DND-41 (cell line): Measurements from ENCODE around the gene ARHGEF2.

Experiments
- ATAC-seq: fragments of 200-7000 bp; cut with Tn5 transposase; 3 replicates; pipeline ENCODE4 v1.9.1; 2021; ENCODE audit warnings: low read depth; ENCODE audit not compliant: insufficient read depth
- DNase-seq: peaks from one replicate; pipeline ENCODE4 v3.0.0-alpha.2; 2020
- H2AFZ ChIP-seq: 2 replicates; pipeline ENCODE4 v1.6.0; 2012; ENCODE audit warnings: low read depth, low read length
- H3K27ac ChIP-seq: 2 replicates; pipeline ENCODE4 v1.5.1; 2012; ENCODE audit warnings: low read length, inconsistent platforms
- H3K27me3 ChIP-seq: fragments of 200-600 bp; sonication (generic); 2 replicates; pipeline ENCODE4 v1.6.0; 2012; ENCODE audit warnings: low read length, mild to moderate bottlenecking, inconsistent platforms; ENCODE audit not compliant: insufficient read depth, poor library complexity
- H3K36me3 ChIP-seq: 2 replicates; pipeline ENCODE4 v1.5.1; 2012; ENCODE audit warnings: low read length, inconsistent platforms; ENCODE audit not compliant: insufficient read depth
- H3K4me1 ChIP-seq: 2 replicates; pipeline ENCODE4 v1.5.1; 2012; ENCODE audit warnings: mild to moderate bottlenecking, low read length; ENCODE audit not compliant: insufficient read depth
- H3K4me2 ChIP-seq: 2 replicates; pipeline ENCODE4 v1.6.0; 2012; ENCODE audit warnings: mild to moderate bottlenecking, moderate library complexity, low read length, inconsistent platforms; ENCODE audit not compliant: insufficient read depth
- H3K4me3 ChIP-seq, 2 experiments: fragments of 200-600 bp in 1 of 2; shearing (Covaris generic) in 1 of 2; 2 replicates each; pipeline ENCODE4 v1.5.1; 2012 to 2016; ENCODE audit warnings: inconsistent platforms in 2 of 2, low read length in 2 of 2, mild to moderate bottlenecking in 2 of 2, low read depth in 1 of 2, moderate library complexity in 1 of 2
- H3K79me2 ChIP-seq: 2 replicates; pipeline ENCODE4 v1.6.0; 2012; ENCODE audit warnings: low read length, inconsistent platforms; ENCODE audit not compliant: insufficient read depth
- H3K9ac ChIP-seq: 2 replicates; pipeline ENCODE4 v1.6.0; 2012; ENCODE audit warnings: low read depth, mild to moderate bottlenecking, inconsistent platforms, low read length, moderate library complexity
- H3K9me3 ChIP-seq: 2 replicates; pipeline ENCODE4 v1.5.1; 2012; ENCODE audit warnings: low read length, moderate library complexity, mild to moderate bottlenecking, inconsistent platforms; ENCODE audit not compliant: insufficient read depth, severe bottlenecking
- H4K20me1 ChIP-seq: 2 replicates; pipeline ENCODE4 v1.6.0; 2012; ENCODE audit warnings: low read length; ENCODE audit not compliant: insufficient read depth
- EZH2 ChIP-seq: IDR thresholded peaks from 3 replicates; pipeline ENCODE4 v1.6.1; 2012; ENCODE audit warnings: borderline replicate concordance, low read depth, mild to moderate bottlenecking, moderate library complexity, low read length, inconsistent platforms; ENCODE audit not compliant: severe bottlenecking
- TF ChIP-seq, protein P1 (sequence below): IDR thresholded peaks from 2 replicates; pipeline ENCODE4 v1.5.1; 2012; ENCODE audit warnings: borderline replicate concordance, low read length, moderate library complexity, mild to moderate bottlenecking; ENCODE audit not compliant: poor library complexity, severe bottlenecking; ENCODE audit errors: extremely low read depth

ARHGEF2 gene

GRCh38 chr1:155976913-155977689, 1.2 kb downstream of the ARHGEF2 start:
- peak overlapping the region; percentile 97 for H3K27ac ChIP-seq
- peaks cover 60% of the 10 kb centered on the region for H3K4me1 ChIP-seq
- TF ChIP-seq EZH2: no peak
- TF ChIP-seq, protein P1, sequence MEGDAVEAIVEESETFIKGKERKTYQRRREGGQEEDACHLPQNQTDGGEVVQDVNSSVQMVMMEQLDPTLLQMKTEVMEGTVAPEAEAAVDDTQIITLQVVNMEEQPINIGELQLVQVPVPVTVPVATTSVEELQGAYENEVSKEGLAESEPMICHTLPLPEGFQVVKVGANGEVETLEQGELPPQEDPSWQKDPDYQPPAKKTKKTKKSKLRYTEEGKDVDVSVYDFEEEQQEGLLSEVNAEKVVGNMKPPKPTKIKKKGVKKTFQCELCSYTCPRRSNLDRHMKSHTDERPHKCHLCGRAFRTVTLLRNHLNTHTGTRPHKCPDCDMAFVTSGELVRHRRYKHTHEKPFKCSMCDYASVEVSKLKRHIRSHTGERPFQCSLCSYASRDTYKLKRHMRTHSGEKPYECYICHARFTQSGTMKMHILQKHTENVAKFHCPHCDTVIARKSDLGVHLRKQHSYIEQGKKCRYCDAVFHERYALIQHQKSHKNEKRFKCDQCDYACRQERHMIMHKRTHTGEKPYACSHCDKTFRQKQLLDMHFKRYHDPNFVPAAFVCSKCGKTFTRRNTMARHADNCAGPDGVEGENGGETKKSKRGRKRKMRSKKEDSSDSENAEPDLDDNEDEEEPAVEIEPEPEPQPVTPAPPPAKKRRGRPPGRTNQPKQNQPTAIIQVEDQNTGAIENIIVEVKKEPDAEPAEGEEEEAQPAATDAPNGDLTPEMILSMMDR: no peak
- peak overlapping the region; percentile 52 to 73 for H3K4me3 ChIP-seq
- H3K36me3 ChIP-seq: peaks cover 29% of the 10 kb centered on the region
- peaks cover 65% of the 10 kb centered on the region for H3K79me2 ChIP-seq
- DNase-seq (peak; percentile 36), ATAC-seq (peak; percentile 4; the same call in 2 of the 3 replicates)
- no peak overlapping the region for H2AFZ ChIP-seq
- peaks cover 46% of the 10 kb centered on the region for H4K20me1 ChIP-seq
- H3K27me3 ChIP-seq: no peaks in the 10 kb centered on the region
- H3K4me2 ChIP-seq: peak overlapping the region; percentile 80
- H3K9ac ChIP-seq: peak overlapping the region; percentile 90
- H3K9me3 ChIP-seq: no peaks in the 10 kb centered on the region

- no peaks in the 10 kb centered on the region for H3K9me3 ChIP-seq
- peak; percentile 63 for ATAC-seq
- no peaks in the 10 kb centered on the region for H3K27me3 ChIP-seq
- H3K79me2 ChIP-seq: peaks cover 73% of the 10 kb centered on the region
- TF ChIP-seq EZH2: no peak
- TF ChIP-seq, protein P1: no peak
- H4K20me1 ChIP-seq: peaks cover 50% of the 10 kb centered on the region
- peaks cover 62% of the 10 kb centered on the region for H3K4me1 ChIP-seq
- peak overlapping the region; percentile 90 for H3K9ac ChIP-seq
- peaks cover 32% of the 10 kb centered on the region for H3K36me3 ChIP-seq
- no peak overlapping the region for H2AFZ ChIP-seq
- peak; percentile 95 for DNase-seq
- peak overlapping the region; percentile 97 for H3K27ac ChIP-seq
- peak overlapping the region; percentile 52 to 73; a peak in 3 of 4 replicates for H3K4me3 ChIP-seq
- peak overlapping the region; percentile 80 for H3K4me2 ChIP-seq
Measured at GRCh38 chr1:155976062-155976912, 2.1 kb downstream of the ARHGEF2 start.

DNA sequence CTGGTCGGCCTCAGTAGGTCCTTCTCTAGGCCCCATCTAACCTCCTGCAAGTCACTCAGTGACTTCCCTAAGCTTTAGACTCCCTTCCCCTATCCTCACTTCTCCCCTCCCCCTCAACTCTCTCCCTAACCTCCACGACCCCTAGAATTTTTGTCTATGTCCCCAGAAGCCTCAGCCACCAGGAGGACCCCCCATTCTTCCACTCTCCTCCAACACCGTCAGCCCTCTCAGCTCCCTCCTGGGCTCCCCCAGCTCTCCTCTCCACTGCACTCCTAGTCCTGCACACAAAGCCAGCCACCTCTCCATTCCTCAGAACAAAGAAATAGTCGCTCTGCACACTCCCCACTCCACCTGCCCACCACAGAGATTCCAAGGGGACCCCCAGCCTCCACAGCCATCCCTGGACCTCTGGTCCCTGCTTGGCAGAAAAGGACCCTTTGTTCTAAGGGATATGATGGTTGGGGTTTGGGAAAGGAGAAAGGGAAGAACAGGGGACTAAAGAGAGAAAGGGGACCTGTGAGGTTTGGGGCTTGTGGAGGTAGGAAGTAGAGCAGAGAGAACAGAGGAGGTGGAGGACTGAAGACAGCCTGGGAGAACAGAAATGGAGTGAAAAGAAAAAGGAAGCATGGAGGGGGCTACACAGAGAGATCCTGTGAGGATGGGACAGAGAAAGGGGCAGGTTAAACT, 2.8 kb downstream of the ARHGEF2 start:
- ATAC-seq (no peak), DNase-seq (no peak)
- Histone ChIP-seq H3K9me3 (no peaks in the 10 kb centered on the region), H4K20me1 (peaks cover 57% of the 10 kb centered on the region), H3K4me3 (peak overlapping the region; percentile 8 to 73; a peak in 3 of 4 replicates), H3K27ac (peak overlapping the region; percentile 97), H3K4me2 (peak overlapping the region; percentile 80), H3K36me3 (peaks cover 39% of the 10 kb centered on the region), H3K9ac (peak overlapping the region; percentile 90), H3K27me3 (no peaks in the 10 kb centered on the region), H3K4me1 (peaks cover 63% of the 10 kb centered on the region), H2AFZ (no peak overlapping the region), H3K79me2 (peaks cover 80% of the 10 kb centered on the region)
- TF ChIP-seq, protein P1: no peak
- TF ChIP-seq EZH2: no peak
